Activated effector memory CD4-positive, alpha-beta T cell treated with anti-CD3 and anti-CD28 coated beads, Interleukin-2, amount 50 U/mL, for 16 hours (primary cell): ENCODE data around the gene ATR.
"Not testable (repeated sequence)": the region's sequence is repeated elsewhere in the genome, so short reads cannot be mapped to it uniquely, and the experiment has no call there.

Experiments used
- DNase-seq: peaks from one replicate; pipeline ENCODE4 v3.0.0-alpha.2; 2020

Gene ATR

GRCh38 chr3:142592268-142592667 lies 13.7 kb upstream of the ATR start:
- DNase-seq: not testable (repeated sequence)

GRCh38 chr3:142588703-142589102 lies 10.2 kb upstream of the ATR start:
- no peak for DNase-seq

DNA sequence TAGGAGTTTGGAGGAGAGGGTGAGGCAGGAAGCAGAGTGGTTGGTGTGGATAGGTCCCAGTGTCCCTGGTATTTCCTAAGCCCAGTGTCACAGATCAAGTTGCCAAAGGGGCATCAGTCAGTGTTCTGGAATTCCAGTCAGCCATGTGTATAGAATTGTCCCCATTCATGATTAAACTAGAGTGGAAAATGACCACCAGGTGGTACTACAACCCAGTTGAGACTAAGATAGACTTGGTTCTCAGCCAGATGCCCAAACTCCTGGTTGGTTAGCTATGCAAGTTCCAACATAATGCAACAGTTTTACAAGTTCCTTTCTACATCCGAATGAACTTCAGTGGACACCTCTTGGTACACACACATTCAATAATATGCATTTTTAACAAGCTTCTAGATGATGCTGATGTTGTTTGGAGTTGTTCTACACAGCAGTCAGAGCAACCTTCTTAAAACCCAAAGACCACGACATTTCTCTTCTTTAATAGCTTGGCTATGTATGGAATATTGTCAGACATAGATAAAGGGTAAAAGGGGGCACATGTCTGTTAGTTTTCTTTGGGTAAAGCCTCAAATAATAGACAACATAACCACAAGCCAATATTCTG lies 8.4 kb upstream of the ATR start:
- DNase-seq: no peak

- not testable (repeated sequence) for DNase-seq
Observed at GRCh38 chr3:142581070-142581469, 2.5 kb upstream of the ATR start.

- no peak for DNase-seq
Observed at GRCh38 chr3:142580061-142580423, 1.5 kb upstream of the ATR start.

- DNase-seq: no peak
Observed at GRCh38 chr3:142577696-142578328, 721 bp downstream of the ATR start.

DNA sequence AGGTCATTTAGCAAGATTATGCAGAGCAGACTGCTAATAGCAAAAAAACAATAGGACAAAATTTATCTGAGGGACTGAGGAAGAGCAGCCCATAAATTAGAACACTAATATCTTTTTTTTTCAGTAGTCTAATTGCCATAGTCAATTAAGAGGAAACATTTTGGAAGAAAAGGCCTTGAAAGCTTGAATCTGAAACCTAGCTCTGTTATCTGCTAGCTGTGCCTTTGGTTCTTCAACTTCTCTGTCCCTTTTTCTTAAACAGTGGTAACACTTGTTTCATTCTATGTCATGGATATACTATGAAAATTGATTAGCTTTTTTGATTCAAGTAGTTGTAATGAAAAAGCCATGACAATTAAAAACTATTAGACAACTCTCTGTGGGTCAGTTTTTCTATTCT lies 1.7 kb downstream of the ATR start:
- no peak for DNase-seq

- DNase-seq: no peak
Observed at GRCh38 chr3:142574665-142575064, 3.9 kb downstream of the ATR start.

DNA sequence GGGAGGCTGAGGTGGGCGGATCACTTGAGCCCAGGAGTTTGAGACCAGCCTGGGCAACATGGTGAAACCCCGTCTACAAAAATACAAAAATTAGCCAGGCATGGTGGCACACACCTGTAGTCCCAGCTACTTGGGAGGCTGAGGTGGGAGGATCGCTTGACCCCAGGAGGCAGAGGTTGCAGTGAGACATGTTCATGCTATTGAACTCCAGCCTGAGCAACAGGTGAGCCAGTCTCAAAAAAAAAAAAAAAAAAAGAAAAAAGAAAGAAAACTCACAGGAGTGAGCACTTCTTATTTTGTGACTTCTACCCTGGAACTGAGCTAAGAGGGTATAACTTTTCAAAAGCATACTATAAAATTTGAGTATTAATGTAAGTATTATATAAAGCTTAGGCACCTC lies 4.3 kb downstream of the ATR start:
- DNase-seq: not testable (repeated sequence)

DNA sequence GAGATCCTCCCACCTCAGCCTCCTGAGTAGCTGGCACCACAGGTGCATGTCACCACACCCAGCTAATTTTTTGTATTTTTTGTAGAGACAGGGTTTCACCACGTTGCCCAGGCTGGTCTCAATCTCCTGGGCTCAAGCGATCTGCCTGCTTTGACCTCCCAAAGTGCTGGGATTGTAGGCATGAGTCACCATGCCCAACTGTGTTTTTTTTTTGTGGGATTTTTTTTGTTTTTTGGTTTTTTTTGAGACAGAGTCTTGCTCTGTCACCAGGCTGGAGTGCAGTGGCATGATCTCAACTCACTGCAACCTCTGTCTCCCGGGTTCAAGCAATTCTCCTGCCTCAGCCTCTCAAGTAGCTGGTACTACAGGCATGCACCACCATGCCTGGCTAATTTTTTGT lies 9.1 kb downstream of the ATR start:
- not testable (repeated sequence) for DNase-seq

DNA sequence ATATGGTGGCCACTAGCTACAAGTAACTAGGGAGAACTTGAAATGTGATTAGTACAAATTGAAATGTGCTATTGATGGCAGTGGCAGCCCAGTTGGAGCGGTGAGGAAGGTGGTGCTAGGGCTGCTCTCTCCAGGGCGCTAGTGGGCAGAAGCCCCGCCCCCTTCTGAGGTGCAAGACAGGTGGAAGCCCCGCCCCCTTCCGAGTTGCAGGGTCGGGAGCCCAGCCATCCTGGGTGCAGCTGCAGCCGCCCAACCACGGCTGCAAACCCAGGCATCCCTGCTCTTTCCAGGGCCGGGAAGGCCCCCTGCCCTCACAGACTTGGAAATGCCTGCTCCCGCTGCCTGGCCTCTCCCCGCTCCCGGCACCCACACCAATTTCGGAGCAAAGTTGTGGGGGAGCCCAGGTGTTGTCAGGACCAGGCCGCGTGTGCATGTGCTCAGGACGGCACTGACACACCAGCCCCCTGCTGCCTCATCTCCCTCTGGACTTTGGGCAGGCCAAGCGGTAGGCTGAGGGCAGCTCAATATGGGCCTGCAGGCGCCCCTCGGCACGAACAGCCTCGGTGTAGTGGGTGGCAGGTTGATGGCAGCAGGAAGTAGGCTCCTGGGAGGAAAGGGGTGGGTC lies 10.0 kb downstream of the ATR start:
- no peak for DNase-seq

- DNase-seq: no peak
Observed at GRCh38 chr3:142566096-142566495, 12.4 kb downstream of the ATR start.

- DNase-seq: no peak
Observed at GRCh38 chr3:142563496-142563997, 15.0 kb downstream of the ATR start.

GRCh38 chr3:142560118-142560517 lies 18.4 kb downstream of the ATR start:
- no peak for DNase-seq

DNA sequence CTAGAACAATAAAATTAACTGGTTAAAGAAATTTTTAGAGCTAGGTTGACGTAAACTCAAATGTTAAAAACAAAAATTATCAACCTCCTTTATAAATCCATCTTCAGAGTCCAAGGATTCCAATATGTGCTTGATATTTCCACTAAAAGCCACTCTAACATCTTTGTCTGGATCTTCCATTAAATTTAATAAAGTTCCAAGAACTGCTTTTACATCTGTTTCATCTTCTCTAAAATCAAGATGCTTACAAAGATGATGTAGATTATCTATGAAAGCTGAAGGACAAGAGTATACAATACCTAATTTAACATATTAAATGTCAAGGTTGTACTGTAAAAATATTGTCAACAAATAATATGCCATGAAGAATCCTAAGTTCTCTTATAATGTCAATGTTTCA lies 24.8 kb downstream of the ATR start:
- DNase-seq: no peak

- DNase-seq: not testable (repeated sequence)
Observed at GRCh38 chr3:142552579-142552978, 26.0 kb downstream of the ATR start.

DNA sequence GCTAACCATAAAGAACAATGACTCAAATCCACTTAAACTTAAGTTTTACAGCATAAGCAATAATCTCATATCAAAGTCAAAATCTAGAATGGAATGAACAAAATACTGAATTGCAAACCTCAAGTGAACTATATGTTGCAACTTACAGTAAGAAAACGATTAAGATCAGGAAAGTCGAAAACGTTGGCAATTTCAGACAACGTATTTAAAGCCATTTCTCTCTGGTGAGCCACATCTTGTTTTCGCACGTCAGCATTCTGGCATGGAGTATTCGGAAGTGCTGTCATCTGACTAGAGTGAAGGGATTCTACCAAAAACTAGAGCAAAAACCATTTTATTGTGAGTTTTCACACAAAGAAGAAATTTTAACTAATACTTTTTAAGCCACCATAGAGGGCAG lies 28.5 kb downstream of the ATR start:
- DNase-seq: no peak

DNA sequence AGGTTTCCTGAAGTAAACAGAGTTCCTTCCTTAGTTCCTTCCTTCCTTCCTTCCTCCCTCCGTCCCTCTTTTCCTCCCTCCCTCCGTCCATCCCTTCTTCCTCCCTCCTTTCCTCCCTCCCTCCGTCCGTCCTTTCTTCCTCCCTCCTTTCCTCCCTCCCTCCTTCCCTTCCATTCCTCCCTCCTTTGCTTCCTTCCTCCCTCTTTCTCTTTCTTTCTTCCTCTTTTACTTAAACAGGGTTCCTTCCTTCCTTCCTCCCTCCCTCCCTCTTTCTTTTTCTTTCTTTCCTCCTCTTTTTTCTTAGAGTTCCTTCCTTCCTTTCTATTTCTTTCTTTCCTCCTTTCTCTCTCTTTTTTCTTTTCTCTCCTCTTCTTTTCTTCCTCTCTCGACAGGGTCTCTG lies 35.2 kb downstream of the ATR start:
- DNase-seq: no peak

- no peak for DNase-seq
Observed at GRCh38 chr3:142542054-142542453, 36.5 kb downstream of the ATR start.

- DNase-seq: no peak
Observed at GRCh38 chr3:142536519-142536918, 42.0 kb downstream of the ATR start.

DNA sequence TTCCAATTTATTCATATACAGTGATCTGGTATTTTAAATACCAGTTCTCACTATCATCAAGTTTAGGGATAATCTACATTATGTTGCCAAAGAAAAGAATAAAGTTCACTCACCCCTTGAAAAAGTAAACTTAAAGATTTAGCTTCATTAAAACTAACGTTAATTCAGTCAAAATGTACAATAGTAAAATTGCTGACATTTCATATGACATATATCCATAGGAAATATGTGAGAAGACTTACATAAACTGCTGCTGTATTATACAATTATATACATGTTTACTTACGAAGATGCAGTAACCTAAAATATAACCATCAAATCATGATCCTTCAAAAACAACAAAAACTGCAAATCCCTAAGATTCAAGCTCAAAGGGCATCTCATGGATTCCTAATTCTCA lies 44.0 kb downstream of the ATR start:
- no peak for DNase-seq

GRCh38 chr3:142530296-142530695 lies 48.2 kb downstream of the ATR start:
- no peak for DNase-seq

DNA sequence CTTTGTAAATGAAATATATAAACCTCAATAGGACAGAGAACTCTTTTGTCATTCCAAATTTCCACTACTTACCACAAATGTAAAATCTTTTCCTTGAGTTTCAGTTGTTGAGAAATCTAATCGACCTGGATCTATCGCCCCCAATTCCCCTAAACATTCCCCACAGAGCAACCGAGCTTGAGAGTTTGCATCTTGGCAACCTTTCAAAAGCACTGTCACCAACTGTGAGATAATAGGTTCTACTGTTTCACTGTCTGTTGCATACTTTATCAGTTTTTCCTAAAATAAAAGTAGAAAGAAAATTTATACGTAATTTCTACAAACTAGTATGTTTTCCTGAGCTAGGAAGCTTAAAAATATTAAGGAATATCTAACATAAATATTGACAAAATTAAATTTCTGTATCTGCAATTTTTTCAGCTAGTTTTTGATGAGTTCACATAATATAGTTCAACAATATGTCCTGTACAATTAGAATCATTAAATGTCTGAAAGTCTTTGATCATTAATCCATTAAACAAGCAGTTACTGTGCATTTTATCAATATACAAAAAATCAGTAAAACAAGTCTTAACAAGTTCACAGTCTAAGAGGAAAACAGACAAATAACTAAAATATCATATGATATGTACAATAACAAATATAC lies 54.5 kb downstream of the ATR start:
- no peak for DNase-seq

GRCh38 chr3:142509079-142509478 lies 69.5 kb downstream of the ATR start:
- DNase-seq: no peak
